H9 (cell line): ENCODE measurements around the gene CACNA2D3. TPM values are rescaled to one million over a fixed set of nuclear protein-coding genes. Genes with fewer than 3 reads are reported as not detected.

Experiments used
- DNase-seq: peaks from one replicate; pipeline ENCODE4 v3.0.0-alpha.2; 2017
- H2AFZ ChIP-seq: one replicate; pipeline ENCODE4 v1.6.1; 2013; ENCODE audit warnings: mild to moderate bottlenecking, low read length, control low read depth, moderate library complexity
- H2AK5ac ChIP-seq: 2 replicates; pipeline ENCODE4 v1.6.1; 2013; ENCODE audit warnings: low read length, control low read depth, mixed read lengths; ENCODE audit not compliant: insufficient read length
- H2BK120ac ChIP-seq: one replicate; pipeline ENCODE4 v1.6.1; 2013; ENCODE audit warnings: low read depth, mild to moderate bottlenecking, low read length, control low read depth, inconsistent platforms; ENCODE audit not compliant: poor library complexity, severe bottlenecking
- H2BK12ac ChIP-seq: 2 replicates; pipeline ENCODE4 v1.6.1; 2013; ENCODE audit warnings: low read length, control low read depth, mixed read lengths, low read depth; ENCODE audit not compliant: insufficient read length
- H2BK15ac ChIP-seq: 2 replicates; pipeline ENCODE4 v1.6.1; 2013; ENCODE audit warnings: low read depth, low read length, control low read depth
- H2BK20ac ChIP-seq: one replicate; pipeline ENCODE4 v1.6.1; 2013; ENCODE audit warnings: low read depth, mild to moderate bottlenecking, low read length, control low read depth, inconsistent platforms; ENCODE audit not compliant: poor library complexity, severe bottlenecking
- H2BK5ac ChIP-seq: 2 replicates; pipeline ENCODE4 v1.6.1; 2013; ENCODE audit warnings: low read length, control low read depth, mixed read lengths; ENCODE audit not compliant: insufficient read length
- H3K14ac ChIP-seq: 2 replicates; pipeline ENCODE4 v1.6.1; 2013; ENCODE audit warnings: low read length, control low read depth; ENCODE audit not compliant: insufficient read depth
- H3K18ac ChIP-seq: 2 replicates; pipeline ENCODE4 v1.6.1; 2013; ENCODE audit warnings: low read depth, mild to moderate bottlenecking, mixed read lengths, low read length, control low read depth; ENCODE audit not compliant: insufficient read length
- H3K23ac ChIP-seq: 2 replicates; pipeline ENCODE4 v1.6.1; 2013; ENCODE audit warnings: low read length, control low read depth, mixed read lengths, low read depth; ENCODE audit not compliant: insufficient read length
- H3K23me2 ChIP-seq: 2 replicates; pipeline ENCODE4 v1.6.1; 2013; ENCODE audit warnings: low read depth, mild to moderate bottlenecking, mixed read lengths, low read length, control low read depth; ENCODE audit not compliant: insufficient read length, poor library complexity, severe bottlenecking
- H3K27ac ChIP-seq: 2 replicates; pipeline ENCODE4 v1.5.1; 2013; ENCODE audit warnings: low read length, control low read depth, mixed read lengths, low read depth; ENCODE audit not compliant: insufficient read length
- H3K27me3 ChIP-seq: 2 replicates; pipeline ENCODE4 v1.6.1; 2013; ENCODE audit warnings: low read length, control low read depth, inconsistent platforms; ENCODE audit not compliant: insufficient read depth
- H3K4ac ChIP-seq: 2 replicates; pipeline ENCODE4 v1.6.1; 2013; ENCODE audit warnings: low read depth, mild to moderate bottlenecking, control low read depth, inconsistent platforms, low read length, moderate library complexity
- H3K4me1 ChIP-seq: 2 replicates; pipeline ENCODE4 v1.6.1; 2013; ENCODE audit warnings: low read length, control low read depth, inconsistent platforms; ENCODE audit not compliant: insufficient read depth
- H3K4me2 ChIP-seq: 2 replicates; pipeline ENCODE4 v1.6.1; 2013; ENCODE audit warnings: low read length, control low read depth, mixed read lengths; ENCODE audit not compliant: insufficient read length, insufficient read depth
- H3K56ac ChIP-seq: 2 replicates; pipeline ENCODE4 v1.6.1; 2013; ENCODE audit warnings: low read depth, mild to moderate bottlenecking, mixed read lengths, low read length, control low read depth; ENCODE audit not compliant: insufficient read length
- H3K79me1 ChIP-seq: 2 replicates; pipeline ENCODE4 v1.6.1; 2013; ENCODE audit warnings: low read depth, mild to moderate bottlenecking, moderate library complexity, low read length, control low read depth, inconsistent platforms; ENCODE audit not compliant: insufficient read depth, poor library complexity, severe bottlenecking
- H3K79me2 ChIP-seq: 2 replicates; pipeline ENCODE4 v1.6.1; 2013; ENCODE audit warnings: low read length, control low read depth, inconsistent platforms; ENCODE audit not compliant: insufficient read depth
- H3K9ac ChIP-seq: 2 replicates; pipeline ENCODE4 v1.6.1; 2013; ENCODE audit warnings: low read length, control low read depth, mixed read lengths; ENCODE audit not compliant: insufficient read length; ENCODE audit errors: extremely low read depth
- H3K9me3 ChIP-seq: one replicate; pipeline ENCODE4 v1.6.1; 2013; ENCODE audit warnings: low read depth, low read length, inconsistent platforms; ENCODE audit not compliant: control insufficient read depth
- H3T11ph ChIP-seq: one replicate; pipeline ENCODE4 v1.6.1; 2013; ENCODE audit warnings: mild to moderate bottlenecking, low read length, control low read depth, inconsistent platforms
- H4K20me1 ChIP-seq: one replicate; pipeline ENCODE4 v1.6.1; 2013; ENCODE audit not compliant: control insufficient read depth, insufficient read length, insufficient read depth
- H4K5ac ChIP-seq: 2 replicates; pipeline ENCODE4 v1.6.1; 2013; ENCODE audit warnings: low read depth, mild to moderate bottlenecking, mixed read lengths, low read length, control low read depth; ENCODE audit not compliant: insufficient read length
- H4K8ac ChIP-seq: replicated peaks from 2 replicates; pipeline ENCODE4 v1.6.1; 2013; ENCODE audit warnings: low read length, control low read depth, mixed read lengths, low read depth; ENCODE audit not compliant: insufficient read length
- H4K91ac ChIP-seq: 2 replicates; pipeline ENCODE4 v1.6.1; 2013; ENCODE audit warnings: low read depth, mild to moderate bottlenecking, moderate library complexity, mixed read lengths, low read length, control low read depth; ENCODE audit not compliant: insufficient read length
- H3K27ac Mint-ChIP-seq, 3 experiments: 2 replicates in 2 of 3; 3 replicates in 1 of 3; pipeline ENCODE4 v1.8.0; 2020 to 2021; ENCODE audit warnings: mixed read lengths in 3 of 3, mild to moderate bottlenecking in 1 of 3, moderate library complexity in 1 of 3
- H3K27me3 Mint-ChIP-seq: 2 replicates; pipeline ENCODE4 v1.8.0; 2021; ENCODE audit warnings: low read depth, mild to moderate bottlenecking, moderate library complexity, mixed read lengths
- H3K36me3 Mint-ChIP-seq, 3 experiments: 2 replicates in 2 of 3; 3 replicates in 1 of 3; pipeline ENCODE4 v1.8.0; 2020 to 2021; ENCODE audit warnings: low read depth in 3 of 3, mixed read lengths in 3 of 3; ENCODE audit not compliant: insufficient read depth in 1 of 3
- H3K4me1 Mint-ChIP-seq, 2 experiments: 2 replicates each; pipeline ENCODE4 v1.8.0; 2020; ENCODE audit warnings: mixed read lengths in 2 of 2
- H3K4me3 Mint-ChIP-seq, 2 experiments: 2 replicates in 1 of 2; 3 replicates in 1 of 2; pipeline ENCODE4 v1.8.0; 2020 to 2021; ENCODE audit warnings: mild to moderate bottlenecking in 2 of 2, mixed read lengths in 2 of 2, moderate library complexity in 1 of 2
- H3K9me3 Mint-ChIP-seq, 2 experiments: 2 replicates in 1 of 2; 3 replicates in 1 of 2; pipeline ENCODE4 v1.8.0; 2020; ENCODE audit warnings: mild to moderate bottlenecking in 2 of 2, mixed read lengths in 2 of 2, moderate library complexity in 1 of 2
- WGBS: extraction: QIAGEN DNeasy Blood & Tissue Kit; methylation state at CpG from one replicate; pipeline ENCODE4 v1.1.7; 2013; ENCODE audit warnings: missing lambda C conversion rate, low lambda C conversion rate, mixed read lengths; ENCODE audit not compliant: insufficient read length; ENCODE audit errors: extremely low coverage; 5-methylcytosine and 5-hydroxymethylcytosine counted together
- total RNA-seq: library from RNA; stranded (reverse); gene quantifications from 2 replicates; pipeline ENCODE4 v1.2.1, GENCODE V29; 2021
- TF ChIP-seq, protein P1 (sequence below): fragments of 200-600 bp; sonication (generic); conservative IDR thresholded peaks from 3 replicates; pipeline ENCODE4 v1.8.0; 2021; ENCODE audit warnings: antibody characterized with exemption, mild to moderate bottlenecking

The CACNA2D3 gene
- total RNA-seq, 1 experiment from 2014 or later: 3.2 TPM

DNA sequence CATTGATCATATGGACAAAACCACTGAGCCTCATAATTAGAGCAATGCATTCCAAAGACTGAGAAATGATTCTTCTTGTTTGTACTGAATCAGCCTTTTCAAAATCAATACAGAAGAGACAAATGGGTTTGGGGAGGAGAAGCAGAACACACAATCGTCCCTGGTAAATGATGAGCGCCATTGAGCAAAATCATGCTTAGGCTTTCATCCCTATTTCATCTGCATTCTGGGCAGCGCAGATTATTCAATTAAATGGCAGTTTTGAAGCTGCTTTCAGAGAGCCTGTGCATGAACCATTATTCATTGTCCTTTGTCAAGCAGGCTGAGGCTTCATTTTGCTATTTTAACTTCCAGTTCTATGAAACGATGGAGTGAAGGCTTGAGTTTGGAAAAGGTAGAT is 371.9 kb downstream of the CACNA2D3 start:
- no peak overlapping the region for H2BK20ac ChIP-seq
- no peak overlapping the region for H3K4ac ChIP-seq
- no peak overlapping the region for H2BK5ac ChIP-seq
- no peak overlapping the region for H3K27ac ChIP-seq
- H3K4me1 ChIP-seq: no peaks in the 10 kb centered on the region
- H3T11ph ChIP-seq: no peak overlapping the region
- no peak overlapping the region for H2BK15ac ChIP-seq
- H3K23me2 ChIP-seq: no peaks in the 10 kb centered on the region
- H4K20me1 ChIP-seq: no peaks in the 10 kb centered on the region
- TF ChIP-seq, protein P1, sequence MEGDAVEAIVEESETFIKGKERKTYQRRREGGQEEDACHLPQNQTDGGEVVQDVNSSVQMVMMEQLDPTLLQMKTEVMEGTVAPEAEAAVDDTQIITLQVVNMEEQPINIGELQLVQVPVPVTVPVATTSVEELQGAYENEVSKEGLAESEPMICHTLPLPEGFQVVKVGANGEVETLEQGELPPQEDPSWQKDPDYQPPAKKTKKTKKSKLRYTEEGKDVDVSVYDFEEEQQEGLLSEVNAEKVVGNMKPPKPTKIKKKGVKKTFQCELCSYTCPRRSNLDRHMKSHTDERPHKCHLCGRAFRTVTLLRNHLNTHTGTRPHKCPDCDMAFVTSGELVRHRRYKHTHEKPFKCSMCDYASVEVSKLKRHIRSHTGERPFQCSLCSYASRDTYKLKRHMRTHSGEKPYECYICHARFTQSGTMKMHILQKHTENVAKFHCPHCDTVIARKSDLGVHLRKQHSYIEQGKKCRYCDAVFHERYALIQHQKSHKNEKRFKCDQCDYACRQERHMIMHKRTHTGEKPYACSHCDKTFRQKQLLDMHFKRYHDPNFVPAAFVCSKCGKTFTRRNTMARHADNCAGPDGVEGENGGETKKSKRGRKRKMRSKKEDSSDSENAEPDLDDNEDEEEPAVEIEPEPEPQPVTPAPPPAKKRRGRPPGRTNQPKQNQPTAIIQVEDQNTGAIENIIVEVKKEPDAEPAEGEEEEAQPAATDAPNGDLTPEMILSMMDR: no peak
- WGBS: no CpG with 5 or more reads among the region's 4 CpGs
- no peak overlapping the region for H3K4me3 Mint-ChIP-seq
- no peak overlapping the region for H4K91ac ChIP-seq
- H2BK12ac ChIP-seq: no peak overlapping the region
- no peak overlapping the region for H3K56ac ChIP-seq
- H3K18ac ChIP-seq: no peak overlapping the region
- no peak overlapping the region for H3K4me2 ChIP-seq
- no peak overlapping the region for H3K27ac Mint-ChIP-seq
- no peak overlapping the region for H4K5ac ChIP-seq
- H3K36me3 Mint-ChIP-seq: no peaks in the 10 kb centered on the region
- peaks cover 4% of the 10 kb centered on the region for H3K27me3 Mint-ChIP-seq
- no peaks in the 10 kb centered on the region for H3K79me1 ChIP-seq
- H3K14ac ChIP-seq: no peak overlapping the region
- H3K9me3 Mint-ChIP-seq: peaks cover 2 to 8% of the 10 kb centered on the region in 2 experiments; a peak in 3 of 5 replicates
- H3K4me1 Mint-ChIP-seq: no peaks in the 10 kb centered on the region
- no peak for DNase-seq
- H3K9me3 ChIP-seq: no peaks in the 10 kb centered on the region
- no peaks in the 10 kb centered on the region for H3K27me3 ChIP-seq
- no peak overlapping the region for H2AK5ac ChIP-seq
- H4K8ac ChIP-seq: no peak overlapping the region
- no peak overlapping the region for H2BK120ac ChIP-seq
- no peaks in the 10 kb centered on the region for H3K79me2 ChIP-seq
- H3K23ac ChIP-seq: no peak overlapping the region
- H2AFZ ChIP-seq: no peak overlapping the region
- H3K9ac ChIP-seq: no peak overlapping the region
